Neural crest cell (in vitro differentiated cells): ENCODE measurements around the gene MANEAL. TPM values are rescaled to one million over a fixed set of nuclear protein-coding genes. Genes with fewer than 3 reads are reported as not detected.

Source experiments
- DNase-seq: peaks from one replicate; pipeline ENCODE4 v3.0.0; 2021; ENCODE audit warnings: low read depth, mixed read lengths, low spot score
- H3K27ac Mint-ChIP-seq: one replicate; pipeline ENCODE4 v1.8.0; 2021; ENCODE audit warnings: mild to moderate bottlenecking, mixed read lengths; ENCODE audit not compliant: unreplicated experiment
- H3K27me3 Mint-ChIP-seq: 2 replicates; pipeline ENCODE4 v1.8.0; 2021; ENCODE audit warnings: low read depth, mild to moderate bottlenecking, mixed read lengths
- H3K36me3 Mint-ChIP-seq: 2 replicates; pipeline ENCODE4 v1.8.0; 2021; ENCODE audit warnings: low read depth, mild to moderate bottlenecking, mixed read lengths
- H3K4me1 Mint-ChIP-seq: 2 replicates; pipeline ENCODE4 v1.8.0; 2021; ENCODE audit warnings: mixed read lengths
- H3K4me3 Mint-ChIP-seq: one replicate; pipeline ENCODE4 v1.8.0; 2021; ENCODE audit warnings: mild to moderate bottlenecking, mixed read lengths
- H3K9me3 Mint-ChIP-seq: 2 replicates; pipeline ENCODE4 v1.8.0; 2021; ENCODE audit warnings: mixed read lengths
- CTCF ChIP-seq: fragments of 200-600 bp; sonication (generic); conservative IDR thresholded peaks from 2 replicates; pipeline ENCODE4 v1.5.0; 2021; ENCODE audit warnings: antibody characterized with exemption, mild to moderate bottlenecking
- total RNA-seq: library from RNA; stranded (reverse); gene quantifications from 2 replicates; pipeline ENCODE4 v1.2.1, GENCODE V29; 2021

MANEAL gene
- total RNA-seq, 1 donor from 2014 or later = 17.6 TPM

- Mint-ChIP-seq H3K4me3 (no peak overlapping the region), H3K27me3 (no peaks in the 10 kb centered on the region), H3K36me3 (peaks cover 10% of the 10 kb centered on the region), H3K9me3 (no peaks in the 10 kb centered on the region), H3K4me1 (no peaks in the 10 kb centered on the region), H3K27ac (no peak overlapping the region)
- DNase-seq = no peak
- TF ChIP-seq CTCF = no peak
These were observed 43.1 kb downstream of the MANEAL start for GRCh38 chr1:37836788-37837187.

GRCh38 chr1:37839676-37840075 lies 46.0 kb downstream of the MANEAL start:
- Mint-ChIP-seq H3K27me3 (no peaks in the 10 kb centered on the region), H3K27ac (peak overlapping the region; percentile 24), H3K9me3 (no peaks in the 10 kb centered on the region), H3K4me3 (no peak overlapping the region), H3K4me1 (no peaks in the 10 kb centered on the region), H3K36me3 (peaks cover 5% of the 10 kb centered on the region)
- DNase-seq = no peak
- TF ChIP-seq CTCF = no peak

DNA sequence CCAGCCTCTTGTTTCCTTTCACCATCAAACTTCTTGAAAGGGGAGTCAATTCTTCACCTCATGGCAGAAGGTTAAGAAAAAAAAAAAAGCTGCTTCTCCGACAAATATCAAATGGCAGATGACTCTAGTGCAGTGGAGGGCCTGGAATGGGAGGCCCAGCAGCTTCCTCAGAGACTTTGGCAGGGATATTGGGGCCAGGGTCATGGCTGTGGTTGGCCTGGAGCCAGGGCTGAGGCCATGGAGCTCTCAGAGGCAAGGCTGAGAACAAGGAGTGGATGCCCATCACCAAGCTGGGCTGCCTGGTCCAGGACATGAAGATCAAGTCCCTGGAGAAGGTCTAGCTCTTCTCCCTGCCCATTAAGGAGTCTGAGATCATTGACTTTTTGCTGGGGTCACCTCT lies 47.1 kb downstream of the MANEAL start:
- peaks cover 4% of the 10 kb centered on the region for H3K36me3 Mint-ChIP-seq
- H3K9me3 Mint-ChIP-seq = no peaks in the 10 kb centered on the region
- no peaks in the 10 kb centered on the region for H3K4me1 Mint-ChIP-seq
- TF ChIP-seq CTCF = no peak
- no peak for DNase-seq
- no peak overlapping the region for H3K4me3 Mint-ChIP-seq
- H3K27me3 Mint-ChIP-seq = no peaks in the 10 kb centered on the region
- H3K27ac Mint-ChIP-seq = no peak overlapping the region

DNA sequence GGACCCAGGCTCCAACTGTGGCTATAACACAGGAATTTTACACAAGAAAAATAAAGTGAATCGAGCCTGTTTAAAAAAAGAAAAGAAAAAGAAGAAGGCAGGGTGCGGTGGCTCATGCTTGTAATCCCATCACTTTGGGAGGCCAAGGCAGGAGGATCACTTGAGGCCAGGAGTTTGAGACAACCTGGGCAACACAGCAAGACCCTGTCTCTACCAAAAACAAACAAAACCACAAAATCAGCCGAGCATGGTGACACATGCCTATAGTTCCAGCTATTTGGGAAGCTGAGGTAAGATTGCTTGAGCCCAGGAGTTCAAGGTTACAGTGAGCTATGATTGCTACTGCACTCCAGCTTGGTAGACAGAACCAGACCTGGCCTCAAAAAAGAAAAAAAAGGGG lies 48.0 kb downstream of the MANEAL start:
- Mint-ChIP-seq H3K9me3 (no peaks in the 10 kb centered on the region), H3K27ac (no peak overlapping the region), H3K4me3 (no peak overlapping the region), H3K27me3 (no peaks in the 10 kb centered on the region), H3K36me3 (no peaks in the 10 kb centered on the region), H3K4me1 (no peaks in the 10 kb centered on the region)
- no peak for DNase-seq
- no peak for TF ChIP-seq CTCF

GRCh38 chr1:37844536-37844935 lies 50.9 kb downstream of the MANEAL start:
- no peaks in the 10 kb centered on the region for H3K36me3 Mint-ChIP-seq
- no peaks in the 10 kb centered on the region for H3K9me3 Mint-ChIP-seq
- no peak overlapping the region for H3K4me3 Mint-ChIP-seq
- no peaks in the 10 kb centered on the region for H3K27me3 Mint-ChIP-seq
- DNase-seq = no peak
- no peaks in the 10 kb centered on the region for H3K4me1 Mint-ChIP-seq
- H3K27ac Mint-ChIP-seq = no peak overlapping the region
- TF ChIP-seq CTCF = no peak
